ENCODE data around the gene CHST5. TPM values are rescaled to one million over a fixed set of nuclear protein-coding genes. Genes with fewer than 3 reads are reported as not detected.

The CHST5 gene
- total and polyA plus RNA-seq, 9 of the 15 experiments (the other 6 are each of a cell fraction or from before 2014, with no cell fraction given), result 0.06 to 0.21 (median 0.14) TPM; not detected in 5

DNA sequence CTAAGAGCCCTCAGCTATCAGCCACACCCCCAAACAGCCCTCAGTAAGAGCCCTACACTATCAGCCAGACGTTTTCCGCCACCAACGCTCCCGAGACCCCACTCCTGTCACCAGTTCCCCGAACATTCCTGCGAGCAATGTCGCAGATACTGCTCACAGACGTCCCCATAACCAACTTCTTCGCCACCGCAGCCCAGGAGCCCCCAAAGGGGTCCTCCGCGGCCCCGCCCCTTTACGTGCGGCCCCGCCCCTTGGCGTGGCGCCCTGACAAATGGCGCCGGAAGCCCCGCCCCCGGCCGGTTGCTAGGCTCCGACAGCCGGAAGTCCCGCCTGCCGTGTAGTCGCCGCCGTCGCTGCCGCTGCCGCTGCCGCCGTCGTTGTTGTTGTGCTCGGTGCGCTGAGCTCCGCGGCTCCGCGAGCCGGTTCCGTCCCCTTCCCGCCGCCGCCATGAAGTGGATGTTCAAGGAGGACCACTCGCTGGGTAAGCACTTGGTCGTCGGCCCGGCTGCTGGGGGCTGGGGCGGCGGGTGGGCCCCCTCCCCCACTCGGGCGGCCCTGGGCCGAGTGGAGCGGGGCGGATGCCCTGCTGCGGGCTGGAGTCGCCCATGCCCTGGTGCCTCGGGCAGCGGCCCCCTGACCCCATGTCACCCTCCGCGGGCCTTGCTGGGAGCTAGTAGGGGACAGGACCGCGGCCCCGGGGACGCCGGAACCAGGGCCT lies 30.3 kb upstream of the CHST5 start, which contains the start of gene GABARAPL2 (continued):
- TF ChIP-seq, protein P1, sequence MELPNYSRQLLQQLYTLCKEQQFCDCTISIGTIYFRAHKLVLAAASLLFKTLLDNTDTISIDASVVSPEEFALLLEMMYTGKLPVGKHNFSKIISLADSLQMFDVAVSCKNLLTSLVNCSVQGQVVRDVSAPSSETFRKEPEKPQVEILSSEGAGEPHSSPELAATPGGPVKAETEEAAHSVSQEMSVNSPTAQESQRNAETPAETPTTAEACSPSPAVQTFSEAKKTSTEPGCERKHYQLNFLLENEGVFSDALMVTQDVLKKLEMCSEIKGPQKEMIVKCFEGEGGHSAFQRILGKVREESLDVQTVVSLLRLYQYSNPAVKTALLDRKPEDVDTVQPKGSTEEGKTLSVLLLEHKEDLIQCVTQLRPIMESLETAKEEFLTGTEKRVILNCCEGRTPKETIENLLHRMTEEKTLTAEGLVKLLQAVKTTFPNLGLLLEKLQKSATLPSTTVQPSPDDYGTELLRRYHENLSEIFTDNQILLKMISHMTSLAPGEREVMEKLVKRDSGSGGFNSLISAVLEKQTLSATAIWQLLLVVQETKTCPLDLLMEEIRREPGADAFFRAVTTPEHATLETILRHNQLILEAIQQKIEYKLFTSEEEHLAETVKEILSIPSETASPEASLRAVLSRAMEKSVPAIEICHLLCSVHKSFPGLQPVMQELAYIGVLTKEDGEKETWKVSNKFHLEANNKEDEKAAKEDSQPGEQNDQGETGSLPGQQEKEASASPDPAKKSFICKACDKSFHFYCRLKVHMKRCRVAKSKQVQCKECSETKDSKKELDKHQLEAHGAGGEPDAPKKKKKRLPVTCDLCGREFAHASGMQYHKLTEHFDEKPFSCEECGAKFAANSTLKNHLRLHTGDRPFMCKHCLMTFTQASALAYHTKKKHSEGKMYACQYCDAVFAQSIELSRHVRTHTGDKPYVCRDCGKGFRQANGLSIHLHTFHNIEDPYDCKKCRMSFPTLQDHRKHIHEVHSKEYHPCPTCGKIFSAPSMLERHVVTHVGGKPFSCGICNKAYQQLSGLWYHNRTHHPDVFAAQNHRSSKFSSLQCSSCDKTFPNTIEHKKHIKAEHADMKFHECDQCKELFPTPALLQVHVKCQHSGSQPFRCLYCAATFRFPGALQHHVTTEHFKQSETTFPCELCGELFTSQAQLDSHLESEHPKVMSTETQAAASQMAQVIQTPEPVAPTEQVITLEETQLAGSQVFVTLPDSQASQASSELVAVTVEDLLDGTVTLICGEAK (IDR thresholded peaks at IDR 0.05), result peak; percentile 91
- TF ChIP-seq, protein P1 (CRISPR knock-in tag; IDR thresholded peaks at IDR 0.05), result no peak
- TF ChIP-seq SIRT6 (IDR thresholded peaks at IDR 0.05; ENCODE audit: low read depth, low read length) (no peak), HSF4 (CRISPR knock-in tag; IDR thresholded peaks at IDR 0.05; ENCODE audit: borderline replicate concordance) (no peak), ZNF274 (IDR thresholded peaks at IDR 0.05; ENCODE audit: borderline replicate concordance, low read depth, low read length) (no peak), NFE2L1 (tag; IDR thresholded peaks at IDR 0.05; ENCODE audit: borderline replicate concordance, low read depth) (no peak), ZNF253 (CRISPR knock-in tag; conservative IDR thresholded peaks at IDR 0.05) (no peak), CREM (IDR thresholded peaks at IDR 0.05; ENCODE audit: low read depth) (peak; percentile 69), YY1 (IDR thresholded peaks at IDR 0.05; ENCODE audit: borderline replicate concordance in 1 of 3, control insufficient read depth in 1 of 3, extremely low read depth in 1 of 3, insufficient read depth in 3 of 3, insufficient read length in 1 of 3, insufficient replicate concordance in 2 of 3, low read depth in 1 of 3, low read length in 2 of 3) (peak; percentile 28 to 86 (median 84)), ZSCAN29 (IDR thresholded peaks at IDR 0.05) (0 out of 2 replicates have a peak, but pooled peaks have one; percentile 28), MTA3 (IDR thresholded peaks at IDR 0.05; ENCODE audit: borderline replicate concordance) (no peak), PPARD (CRISPR knock-in tag; IDR thresholded peaks at IDR 0.05) (no peak), ZNF324 (CRISPR knock-in tag; IDR thresholded peaks at IDR 0.05) (no peak), NFE2 (IDR thresholded peaks at IDR 0.05; ENCODE audit: low read depth) (no peak), SP1 (CRISPR knock-in tag; IDR thresholded peaks at IDR 0.05) (peak; percentile 96), SAFB2 (IDR thresholded peaks at IDR 0.05; ENCODE audit: borderline replicate concordance, low read depth, low read length, severe bottlenecking) (no peak), RB1 (IDR thresholded peaks at IDR 0.05; ENCODE audit: low read depth) (no peak; the same call in 1 of the 2 replicates)
- TF ChIP-seq, protein P2, sequence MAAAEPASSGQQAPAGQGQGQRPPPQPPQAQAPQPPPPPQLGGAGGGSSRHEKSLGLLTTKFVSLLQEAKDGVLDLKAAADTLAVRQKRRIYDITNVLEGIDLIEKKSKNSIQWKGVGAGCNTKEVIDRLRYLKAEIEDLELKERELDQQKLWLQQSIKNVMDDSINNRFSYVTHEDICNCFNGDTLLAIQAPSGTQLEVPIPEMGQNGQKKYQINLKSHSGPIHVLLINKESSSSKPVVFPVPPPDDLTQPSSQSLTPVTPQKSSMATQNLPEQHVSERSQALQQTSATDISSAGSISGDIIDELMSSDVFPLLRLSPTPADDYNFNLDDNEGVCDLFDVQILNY (CRISPR knock-in tag; IDR thresholded peaks at IDR 0.05), result no peak

Data from K562 (cell line).